Airway epithelial cell (primary cell): ENCODE data around the gene GSPT2. TPM values are rescaled to one million over a fixed set of nuclear protein-coding genes. Genes with fewer than 3 reads are reported as not detected.

Experiments used
- total RNA-seq: library from RNA; depleted of rRNA; stranded (reverse); fragments of >200 nt; gene quantifications from 2 replicates; pipeline ENCODE4 v1.2.3, GENCODE V29; 2015

The GSPT2 gene
- 2.0 and 3.3 TPM in 2 replicates for total RNA-seq

GRCh38 chrX:51743179-51743957, at the start of gene GSPT2:
Gene GSPT2, plus strand, starts transcription at chrX:51743442. Its CDS starts 185 bp downstream, at chrX:51743627.

DNA sequence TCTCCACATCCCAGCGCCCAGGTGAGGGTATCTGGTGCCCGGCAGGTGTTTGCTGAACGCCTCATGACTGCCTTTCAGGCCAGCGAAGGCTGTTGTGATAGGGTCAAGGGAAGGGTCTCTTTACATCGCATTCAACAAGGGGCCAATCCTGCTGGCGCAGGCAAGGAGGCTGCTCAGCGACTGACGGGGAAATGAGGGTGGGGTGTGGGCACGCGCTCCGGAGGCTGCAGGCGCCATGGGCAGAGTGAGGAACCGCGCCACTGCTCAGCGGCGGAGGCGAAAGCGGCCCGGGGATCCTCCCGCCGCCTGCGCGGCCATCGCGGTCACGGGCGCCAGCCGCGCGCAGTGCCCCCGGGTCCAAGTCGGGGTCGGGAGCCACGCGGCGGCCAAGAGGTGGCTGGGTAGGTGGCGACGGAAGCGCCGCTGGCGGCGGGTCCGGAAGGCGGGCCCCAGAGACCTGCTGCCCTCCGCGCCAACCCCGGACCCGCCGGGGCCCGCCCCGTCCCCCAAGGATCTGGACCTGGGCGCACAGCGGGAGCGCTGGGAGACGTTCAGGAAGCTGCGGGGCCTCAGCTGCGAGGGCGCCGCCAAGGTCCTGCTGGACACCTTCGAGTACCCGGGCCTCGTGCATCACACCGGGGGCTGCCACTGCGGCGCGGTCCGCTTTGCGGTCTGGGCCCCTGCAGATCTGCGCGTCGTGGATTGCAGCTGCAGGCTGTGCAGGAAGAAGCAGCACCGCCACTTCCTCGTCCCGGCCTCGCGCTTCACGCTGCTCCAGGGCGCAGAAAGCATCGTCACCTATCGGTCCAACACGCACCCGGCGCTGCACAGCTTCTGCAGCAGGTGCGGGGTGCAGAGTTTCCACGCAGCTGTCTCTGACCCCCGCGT, 32.7 kb upstream of the GSPT2 start, which contains the start of gene CENPVL1:
TSS of gene CENPVL1 (plus strand) at position 236 of the 888 bp plus-strand sequence. CDS start at position 236, 0 bp downstream.

Other genes starting within 250 kb of the GSPT2 start
- 11.8 and 12.8 TPM in 2 replicates for gene NUDT11, start 246.8 kb upstream of the GSPT2 start, total RNA-seq
- gene CENPVL3, start 124.5 kb upstream of the GSPT2 start, total RNA-seq: not detected in 2 replicates
- gene CENPVL2, start 60.6 kb upstream of the GSPT2 start, total RNA-seq: not detected in 2 replicates
- gene CENPVL1, start 32.9 kb upstream of the GSPT2 start, total RNA-seq: not detected in 2 replicates
- gene MAGED1, start 150.2 kb downstream of the GSPT2 start, total RNA-seq: 111 and 134 TPM in 2 replicates